Measurements from ENCODE around the gene KDM6B. TPM values are rescaled to one million over a fixed set of nuclear protein-coding genes. Genes with fewer than 3 reads are reported as not detected.
A peak's percentile ranks its signal among the peaks of the same experiment; 100 is the strongest.

KDM6B gene
- polyA plus RNA-seq, 1 donor from 2014 or later: 2.5 TPM

- Histone ChIP-seq H3K27ac (ENCODE audit: low read length) (no peak overlapping the region), H3K4me3 (ENCODE audit: low read length) (no peak overlapping the region), H3K27me3 (ENCODE audit: insufficient read depth, low read depth, low read length) (no peaks in the 10 kb centered on the region), H3K4me2 (ENCODE audit: low read length) (no peak overlapping the region), H3K9me3 (ENCODE audit: low read length) (no peaks in the 10 kb centered on the region), H2AFZ (ENCODE audit: low read depth, low read length) (no peak overlapping the region), H3K9me2 (ENCODE audit: insufficient read depth, low read length) (no peaks in the 10 kb centered on the region), H3K9ac (ENCODE audit: low read length) (no peak overlapping the region), H3F3A (ENCODE audit: insufficient read depth, low read length, poor library complexity, severe bottlenecking) (peaks cover 20% of the 10 kb centered on the region), H3K79me2 (replicated peaks; ENCODE audit: insufficient read depth, low read length) (peaks cover 4% of the 10 kb centered on the region), H4K20me1 (ENCODE audit: insufficient read depth) (peaks cover 36% of the 10 kb centered on the region), H3K36me3 (ENCODE audit: insufficient read depth, low read length) (peaks cover 8% of the 10 kb centered on the region)
- TF ChIP-seq EP300 (conservative IDR thresholded peaks at IDR 0.05; ENCODE audit: poor library complexity, severe bottlenecking): no peak
- TF ChIP-seq SMC3 (conservative IDR thresholded peaks at IDR 0.05; ENCODE audit: poor library complexity): no peak
- TF ChIP-seq, protein P1, sequence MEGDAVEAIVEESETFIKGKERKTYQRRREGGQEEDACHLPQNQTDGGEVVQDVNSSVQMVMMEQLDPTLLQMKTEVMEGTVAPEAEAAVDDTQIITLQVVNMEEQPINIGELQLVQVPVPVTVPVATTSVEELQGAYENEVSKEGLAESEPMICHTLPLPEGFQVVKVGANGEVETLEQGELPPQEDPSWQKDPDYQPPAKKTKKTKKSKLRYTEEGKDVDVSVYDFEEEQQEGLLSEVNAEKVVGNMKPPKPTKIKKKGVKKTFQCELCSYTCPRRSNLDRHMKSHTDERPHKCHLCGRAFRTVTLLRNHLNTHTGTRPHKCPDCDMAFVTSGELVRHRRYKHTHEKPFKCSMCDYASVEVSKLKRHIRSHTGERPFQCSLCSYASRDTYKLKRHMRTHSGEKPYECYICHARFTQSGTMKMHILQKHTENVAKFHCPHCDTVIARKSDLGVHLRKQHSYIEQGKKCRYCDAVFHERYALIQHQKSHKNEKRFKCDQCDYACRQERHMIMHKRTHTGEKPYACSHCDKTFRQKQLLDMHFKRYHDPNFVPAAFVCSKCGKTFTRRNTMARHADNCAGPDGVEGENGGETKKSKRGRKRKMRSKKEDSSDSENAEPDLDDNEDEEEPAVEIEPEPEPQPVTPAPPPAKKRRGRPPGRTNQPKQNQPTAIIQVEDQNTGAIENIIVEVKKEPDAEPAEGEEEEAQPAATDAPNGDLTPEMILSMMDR (IDR thresholded peaks at IDR 0.05; ENCODE audit: poor library complexity, severe bottlenecking): no peak
- TF ChIP-seq POLR2AphosphoS5 (IDR thresholded peaks at IDR 0.05): no peak
- TF ChIP-seq MXI1 (conservative IDR thresholded peaks at IDR 0.05; ENCODE audit: poor library complexity, severe bottlenecking): no peak
- TF ChIP-seq TAF1 (IDR thresholded peaks at IDR 0.05; ENCODE audit: low read depth): no peak
- no peak for TF ChIP-seq EZH2 (IDR thresholded peaks at IDR 0.05; ENCODE audit: borderline replicate concordance, insufficient read depth, low read length, poor library complexity, severe bottlenecking)
- no peak for TF ChIP-seq RAD21 (conservative IDR thresholded peaks at IDR 0.05)
- TF ChIP-seq REST (IDR thresholded peaks at IDR 0.05; ENCODE audit: borderline replicate concordance): no peak
These were observed 19.6 kb downstream of the KDM6B start for GRCh38 chr17:7853691-7854038.

- Histone ChIP-seq H2AFZ (ENCODE audit: low read depth, low read length) (no peak overlapping the region), H3K9ac (ENCODE audit: low read length) (peak overlapping the region; percentile 92), H3K4me2 (ENCODE audit: low read length) (no peak overlapping the region), H4K20me1 (ENCODE audit: insufficient read depth) (peaks cover 30% of the 10 kb centered on the region), H3K9me3 (ENCODE audit: low read length) (no peaks in the 10 kb centered on the region), H3K36me3 (ENCODE audit: insufficient read depth, low read length) (peaks cover 8% of the 10 kb centered on the region), H3K27me3 (ENCODE audit: insufficient read depth, low read depth, low read length) (no peaks in the 10 kb centered on the region), H3K4me3 (ENCODE audit: low read length) (no peak overlapping the region), H3K27ac (ENCODE audit: low read length) (no peak overlapping the region), H3K79me2 (replicated peaks; ENCODE audit: insufficient read depth, low read length) (peaks cover 7% of the 10 kb centered on the region), H3F3A (ENCODE audit: insufficient read depth, low read length, poor library complexity, severe bottlenecking) (peaks cover 24% of the 10 kb centered on the region), H3K9me2 (ENCODE audit: insufficient read depth, low read length) (no peaks in the 10 kb centered on the region)
- TF ChIP-seq RAD21 (conservative IDR thresholded peaks at IDR 0.05) (no peak), EZH2 (IDR thresholded peaks at IDR 0.05; ENCODE audit: borderline replicate concordance, insufficient read depth, low read length, poor library complexity, severe bottlenecking) (no peak), TAF1 (IDR thresholded peaks at IDR 0.05; ENCODE audit: low read depth) (no peak), SMC3 (conservative IDR thresholded peaks at IDR 0.05; ENCODE audit: poor library complexity) (no peak), MXI1 (conservative IDR thresholded peaks at IDR 0.05; ENCODE audit: poor library complexity, severe bottlenecking) (no peak), REST (IDR thresholded peaks at IDR 0.05; ENCODE audit: borderline replicate concordance) (no peak), POLR2AphosphoS5 (IDR thresholded peaks at IDR 0.05) (no peak), EP300 (conservative IDR thresholded peaks at IDR 0.05; ENCODE audit: poor library complexity, severe bottlenecking) (no peak)
- TF ChIP-seq, protein P1 (IDR thresholded peaks at IDR 0.05; ENCODE audit: poor library complexity, severe bottlenecking): no peak
These were observed 20.2 kb downstream of the KDM6B start for GRCh38 chr17:7854078-7854777.

Data from neural cell (in vitro differentiated cells).